HG03442 (cell line): ENCODE data around the gene SOST.

ENCODE experiments used
- ATAC-seq: cut with Tn5 transposase; IDR thresholded peaks from one replicate; pipeline ENCODE4 v1.9.1; 2021; ENCODE audit warnings: mild to moderate bottlenecking, moderate library complexity; ENCODE audit not compliant: unreplicated experiment

Gene SOST

GRCh38 chr17:43710101-43710500 lies 48.5 kb downstream of the SOST start:
- ATAC-seq = no peak

GRCh38 chr17:43709210-43709609 lies 49.4 kb downstream of the SOST start:
- no peak for ATAC-seq

- ATAC-seq = no peak
Measured at GRCh38 chr17:43707184-43707583, 51.4 kb downstream of the SOST start.

GRCh38 chr17:43706235-43706634 lies 52.4 kb downstream of the SOST start:
- no peak for ATAC-seq
